DND-41 (cell line): ENCODE measurements around the gene HMCN2.

Experiments
- ATAC-seq: fragments of 200-7000 bp; cut with Tn5 transposase; 3 replicates; pipeline ENCODE4 v1.9.1; 2021; ENCODE audit warnings: low read depth; ENCODE audit not compliant: insufficient read depth
- DNase-seq: peaks from one replicate; pipeline ENCODE4 v3.0.0-alpha.2; 2020
- H2AFZ ChIP-seq: 2 replicates; pipeline ENCODE4 v1.6.0; 2012; ENCODE audit warnings: low read depth, low read length
- H3K27ac ChIP-seq: 2 replicates; pipeline ENCODE4 v1.5.1; 2012; ENCODE audit warnings: low read length, inconsistent platforms
- H3K27me3 ChIP-seq: fragments of 200-600 bp; sonication (generic); 2 replicates; pipeline ENCODE4 v1.6.0; 2012; ENCODE audit warnings: low read length, mild to moderate bottlenecking, inconsistent platforms; ENCODE audit not compliant: insufficient read depth, poor library complexity
- H3K36me3 ChIP-seq: 2 replicates; pipeline ENCODE4 v1.5.1; 2012; ENCODE audit warnings: low read length, inconsistent platforms; ENCODE audit not compliant: insufficient read depth
- H3K4me1 ChIP-seq: 2 replicates; pipeline ENCODE4 v1.5.1; 2012; ENCODE audit warnings: mild to moderate bottlenecking, low read length; ENCODE audit not compliant: insufficient read depth
- H3K4me2 ChIP-seq: 2 replicates; pipeline ENCODE4 v1.6.0; 2012; ENCODE audit warnings: mild to moderate bottlenecking, moderate library complexity, low read length, inconsistent platforms; ENCODE audit not compliant: insufficient read depth
- H3K4me3 ChIP-seq, 2 experiments: fragments of 200-600 bp in 1 of 2; shearing (Covaris generic) in 1 of 2; 2 replicates each; pipeline ENCODE4 v1.5.1; 2012 to 2016; ENCODE audit warnings: inconsistent platforms in 2 of 2, low read length in 2 of 2, mild to moderate bottlenecking in 2 of 2, low read depth in 1 of 2, moderate library complexity in 1 of 2
- H3K79me2 ChIP-seq: 2 replicates; pipeline ENCODE4 v1.6.0; 2012; ENCODE audit warnings: low read length, inconsistent platforms; ENCODE audit not compliant: insufficient read depth
- H3K9ac ChIP-seq: 2 replicates; pipeline ENCODE4 v1.6.0; 2012; ENCODE audit warnings: low read depth, mild to moderate bottlenecking, inconsistent platforms, low read length, moderate library complexity
- H3K9me3 ChIP-seq: 2 replicates; pipeline ENCODE4 v1.5.1; 2012; ENCODE audit warnings: low read length, moderate library complexity, mild to moderate bottlenecking, inconsistent platforms; ENCODE audit not compliant: insufficient read depth, severe bottlenecking
- H4K20me1 ChIP-seq: 2 replicates; pipeline ENCODE4 v1.6.0; 2012; ENCODE audit warnings: low read length; ENCODE audit not compliant: insufficient read depth
- EZH2 ChIP-seq: IDR thresholded peaks from 3 replicates; pipeline ENCODE4 v1.6.1; 2012; ENCODE audit warnings: borderline replicate concordance, low read depth, mild to moderate bottlenecking, moderate library complexity, low read length, inconsistent platforms; ENCODE audit not compliant: severe bottlenecking
- TF ChIP-seq, protein P1 (sequence below): IDR thresholded peaks from 2 replicates; pipeline ENCODE4 v1.5.1; 2012; ENCODE audit warnings: borderline replicate concordance, low read length, moderate library complexity, mild to moderate bottlenecking; ENCODE audit not compliant: poor library complexity, severe bottlenecking; ENCODE audit errors: extremely low read depth

Gene HMCN2

DNA sequence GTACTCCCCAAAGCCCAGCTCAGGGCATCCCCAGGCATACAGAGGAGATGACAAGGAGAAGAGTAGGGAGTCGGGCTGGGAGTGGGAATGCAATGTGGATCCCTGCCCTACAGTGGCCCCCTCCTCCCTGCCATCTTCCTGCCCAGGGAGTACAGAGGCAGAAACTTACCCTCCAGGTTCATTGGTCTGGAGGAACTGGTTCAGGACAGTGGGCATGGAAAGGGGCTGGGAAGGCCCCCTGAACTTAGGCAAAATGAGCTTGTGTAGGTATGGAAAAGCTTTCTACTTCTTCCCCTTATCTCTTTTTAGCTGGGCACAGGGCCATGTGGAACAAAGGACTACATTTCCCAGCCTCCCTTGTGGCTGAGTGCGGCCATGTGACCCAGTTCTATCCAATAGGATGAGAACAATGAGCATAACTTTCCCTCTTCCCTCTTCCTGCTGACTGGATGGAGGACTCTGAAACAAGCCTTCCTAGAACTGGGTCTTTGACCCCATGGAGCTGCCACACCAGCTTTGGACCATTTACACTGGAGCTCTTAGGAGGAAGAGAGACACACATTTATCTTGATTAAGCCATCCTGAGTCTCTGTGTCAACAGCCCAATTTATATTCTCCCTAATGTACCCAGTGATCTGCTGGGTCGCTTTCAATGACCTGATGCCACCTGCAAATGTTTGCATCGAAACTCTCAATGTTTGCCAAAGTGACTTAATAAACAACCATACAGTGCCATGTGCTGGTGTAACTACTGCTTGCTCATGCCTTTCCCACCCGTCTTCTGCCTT lies 25.0 kb upstream of the HMCN2 start:
- peak overlapping the region; percentile 46 for H2AFZ ChIP-seq
- no peak overlapping the region for H3K27ac ChIP-seq
- TF ChIP-seq, protein P1, sequence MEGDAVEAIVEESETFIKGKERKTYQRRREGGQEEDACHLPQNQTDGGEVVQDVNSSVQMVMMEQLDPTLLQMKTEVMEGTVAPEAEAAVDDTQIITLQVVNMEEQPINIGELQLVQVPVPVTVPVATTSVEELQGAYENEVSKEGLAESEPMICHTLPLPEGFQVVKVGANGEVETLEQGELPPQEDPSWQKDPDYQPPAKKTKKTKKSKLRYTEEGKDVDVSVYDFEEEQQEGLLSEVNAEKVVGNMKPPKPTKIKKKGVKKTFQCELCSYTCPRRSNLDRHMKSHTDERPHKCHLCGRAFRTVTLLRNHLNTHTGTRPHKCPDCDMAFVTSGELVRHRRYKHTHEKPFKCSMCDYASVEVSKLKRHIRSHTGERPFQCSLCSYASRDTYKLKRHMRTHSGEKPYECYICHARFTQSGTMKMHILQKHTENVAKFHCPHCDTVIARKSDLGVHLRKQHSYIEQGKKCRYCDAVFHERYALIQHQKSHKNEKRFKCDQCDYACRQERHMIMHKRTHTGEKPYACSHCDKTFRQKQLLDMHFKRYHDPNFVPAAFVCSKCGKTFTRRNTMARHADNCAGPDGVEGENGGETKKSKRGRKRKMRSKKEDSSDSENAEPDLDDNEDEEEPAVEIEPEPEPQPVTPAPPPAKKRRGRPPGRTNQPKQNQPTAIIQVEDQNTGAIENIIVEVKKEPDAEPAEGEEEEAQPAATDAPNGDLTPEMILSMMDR = no peak
- no peak for TF ChIP-seq EZH2

DNA sequence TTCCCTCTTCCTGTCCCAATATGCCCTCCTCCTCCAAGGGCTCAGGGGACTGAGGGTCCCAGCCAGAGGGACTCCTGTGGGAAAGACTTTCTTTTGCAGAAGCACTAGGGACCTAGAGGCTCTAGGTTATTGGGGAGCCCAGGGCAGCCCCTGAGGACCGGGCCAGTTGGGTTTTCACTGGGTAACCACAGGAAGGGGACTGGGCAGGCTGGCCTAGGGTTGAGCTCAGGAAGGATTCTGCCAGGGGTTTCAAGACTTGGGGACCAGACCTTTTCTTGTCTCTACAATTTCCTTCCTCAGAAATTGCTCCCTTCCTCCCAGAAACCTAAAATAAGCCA lies 24.4 kb upstream of the HMCN2 start:
- no peak overlapping the region for H3K9ac ChIP-seq
- peaks cover 14% of the 10 kb centered on the region for H3K4me1 ChIP-seq
- peak overlapping the region; percentile 46; the same call in 1 of the 2 replicates for H2AFZ ChIP-seq
- no peak for ATAC-seq
- no peak for TF ChIP-seq EZH2
- TF ChIP-seq, protein P1 = no peak
- no peak overlapping the region for H3K4me2 ChIP-seq
- H3K36me3 ChIP-seq = no peaks in the 10 kb centered on the region
- no peaks in the 10 kb centered on the region for H3K27me3 ChIP-seq
- no peaks in the 10 kb centered on the region for H4K20me1 ChIP-seq
- H3K4me3 ChIP-seq = no peak overlapping the region
- H3K9me3 ChIP-seq = no peaks in the 10 kb centered on the region
- no peaks in the 10 kb centered on the region for H3K79me2 ChIP-seq
- no peak overlapping the region for H3K27ac ChIP-seq
- DNase-seq = no peak

More for the DNA sequence above, 25.0 kb upstream of the HMCN2 start:
- no peaks in the 10 kb centered on the region for H3K36me3 ChIP-seq
- no peak overlapping the region for H3K4me3 ChIP-seq
- no peak overlapping the region for H3K9ac ChIP-seq
- H3K4me2 ChIP-seq = peak overlapping the region; percentile 8; the same call in 1 of the 2 replicates
- H3K9me3 ChIP-seq = no peaks in the 10 kb centered on the region
- H3K27me3 ChIP-seq = no peaks in the 10 kb centered on the region
- no peaks in the 10 kb centered on the region for H3K79me2 ChIP-seq
- H4K20me1 ChIP-seq = no peaks in the 10 kb centered on the region
- ATAC-seq = peak; percentile 73
- DNase-seq = peak; percentile 57
- peaks cover 17% of the 10 kb centered on the region for H3K4me1 ChIP-seq

DNA sequence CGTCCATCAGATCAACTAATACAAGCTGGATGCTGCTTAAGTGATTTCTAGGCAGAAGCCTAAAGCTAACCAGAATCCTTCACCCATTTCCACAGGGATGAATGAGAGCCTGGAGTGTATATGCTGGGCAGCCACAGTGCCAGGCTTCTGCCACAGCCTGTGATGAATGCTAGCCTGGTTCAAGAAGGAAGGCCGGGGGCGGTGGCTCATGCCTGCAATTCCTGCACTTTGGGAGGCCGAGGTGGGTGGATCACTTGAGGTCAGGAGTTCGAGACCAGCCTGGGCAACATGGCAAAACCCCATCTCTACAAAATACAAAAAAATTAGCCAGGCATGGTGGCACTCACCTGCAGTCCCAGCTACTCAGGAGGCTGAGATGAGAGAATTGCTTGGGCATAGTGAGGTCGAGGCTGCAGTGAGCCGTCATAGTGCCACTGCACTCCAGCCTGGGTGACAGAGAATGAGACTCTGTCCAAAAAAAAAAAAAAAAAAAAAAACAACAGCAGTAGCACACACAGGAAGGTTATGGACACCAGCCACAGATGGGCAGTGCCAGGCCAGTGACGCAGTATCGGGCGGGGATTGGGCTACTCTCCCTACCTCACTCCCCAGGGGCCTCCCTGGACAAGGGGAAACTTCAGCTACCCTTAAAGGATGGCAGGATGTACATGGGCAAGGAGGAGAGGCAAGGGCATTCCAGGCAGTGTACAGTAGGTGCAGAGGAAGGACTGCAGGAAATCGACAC lies 23.1 kb upstream of the HMCN2 start:
- Histone ChIP-seq H3K9ac (no peak overlapping the region), H3K79me2 (no peaks in the 10 kb centered on the region), H3K4me1 (peaks cover 14% of the 10 kb centered on the region), H3K36me3 (no peaks in the 10 kb centered on the region), H3K4me2 (peak overlapping the region; percentile 49; the same call in 1 of the 2 replicates), H4K20me1 (no peaks in the 10 kb centered on the region), H3K27ac (no peak overlapping the region), H3K27me3 (no peaks in the 10 kb centered on the region), H3K4me3 (peak overlapping the region in 1 of 2 experiments; percentile 34; a peak in 1 of 4 replicates), H3K9me3 (no peaks in the 10 kb centered on the region), H2AFZ (peak overlapping the region; percentile 67)
- DNase-seq (no peak), ATAC-seq (no peak; the same call in 2 of the 3 replicates)
- TF ChIP-seq EZH2 = no peak
- TF ChIP-seq, protein P1 = no peak
